GM10266 (cell line): ENCODE measurements around the gene LIPE.

ENCODE experiments used
- DNase-seq: peaks from one replicate; pipeline ENCODE4 v3.0.0; 2012; ENCODE audit errors: extremely low spot score
- TF ChIP-seq, protein P1 (sequence below): IDR thresholded peaks from 2 replicates; pipeline ENCODE4 v1.5.1; 2012; ENCODE audit warnings: mild to moderate bottlenecking, low read depth; ENCODE audit not compliant: control insufficient read depth, insufficient read depth; ENCODE audit errors: missing control alignments

LIPE gene

DNA sequence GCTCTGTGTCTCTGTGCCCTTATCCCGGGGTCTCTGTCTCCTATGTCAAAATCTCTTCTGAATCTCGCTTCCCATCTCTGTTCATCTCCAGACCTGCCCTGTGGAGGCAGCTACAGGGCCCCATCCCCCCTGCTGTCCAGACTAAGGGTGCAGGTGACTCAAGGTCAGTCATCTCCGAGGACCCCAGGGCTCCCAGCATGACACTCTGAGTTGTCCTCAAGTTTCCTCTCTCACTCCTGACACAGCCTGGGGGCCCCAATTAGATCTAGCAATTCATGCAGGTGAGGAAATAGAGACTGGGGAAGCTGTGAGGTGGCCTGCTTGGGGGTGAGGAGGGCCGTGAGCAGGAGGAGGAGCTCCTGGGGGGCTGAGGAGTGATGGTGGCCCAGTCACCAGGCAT lies 35.0 kb downstream of the LIPE start:
- no peak for DNase-seq
- TF ChIP-seq, protein P1, sequence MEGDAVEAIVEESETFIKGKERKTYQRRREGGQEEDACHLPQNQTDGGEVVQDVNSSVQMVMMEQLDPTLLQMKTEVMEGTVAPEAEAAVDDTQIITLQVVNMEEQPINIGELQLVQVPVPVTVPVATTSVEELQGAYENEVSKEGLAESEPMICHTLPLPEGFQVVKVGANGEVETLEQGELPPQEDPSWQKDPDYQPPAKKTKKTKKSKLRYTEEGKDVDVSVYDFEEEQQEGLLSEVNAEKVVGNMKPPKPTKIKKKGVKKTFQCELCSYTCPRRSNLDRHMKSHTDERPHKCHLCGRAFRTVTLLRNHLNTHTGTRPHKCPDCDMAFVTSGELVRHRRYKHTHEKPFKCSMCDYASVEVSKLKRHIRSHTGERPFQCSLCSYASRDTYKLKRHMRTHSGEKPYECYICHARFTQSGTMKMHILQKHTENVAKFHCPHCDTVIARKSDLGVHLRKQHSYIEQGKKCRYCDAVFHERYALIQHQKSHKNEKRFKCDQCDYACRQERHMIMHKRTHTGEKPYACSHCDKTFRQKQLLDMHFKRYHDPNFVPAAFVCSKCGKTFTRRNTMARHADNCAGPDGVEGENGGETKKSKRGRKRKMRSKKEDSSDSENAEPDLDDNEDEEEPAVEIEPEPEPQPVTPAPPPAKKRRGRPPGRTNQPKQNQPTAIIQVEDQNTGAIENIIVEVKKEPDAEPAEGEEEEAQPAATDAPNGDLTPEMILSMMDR = no peak

DNA sequence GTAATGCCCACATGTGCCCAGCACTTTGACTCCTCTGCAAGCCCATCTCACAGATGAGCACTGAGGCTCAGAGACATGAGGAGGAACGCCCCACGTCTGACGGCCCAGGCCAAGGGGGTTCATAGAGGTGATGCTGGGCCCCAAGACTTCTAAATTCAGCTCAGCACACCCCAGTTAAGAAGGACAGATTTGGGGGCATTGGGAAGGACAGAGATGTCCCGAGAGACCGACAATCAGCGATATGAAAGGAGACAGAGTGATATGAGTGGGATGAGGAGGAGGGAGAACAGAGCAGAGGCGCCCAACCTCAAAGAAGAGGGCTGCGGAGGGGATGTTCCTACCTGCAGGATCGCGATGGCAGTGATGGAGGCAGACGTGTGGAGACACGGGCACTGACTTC lies 37.3 kb downstream of the LIPE start, which contains the start of gene CNFN:
CNFN (minus strand) TSS at position 399 of the 400 bp plus-strand sequence. CDS start 1,260 bp downstream, outside the sequence.
- DNase-seq = no peak
- TF ChIP-seq, protein P1 = no peak

DNA sequence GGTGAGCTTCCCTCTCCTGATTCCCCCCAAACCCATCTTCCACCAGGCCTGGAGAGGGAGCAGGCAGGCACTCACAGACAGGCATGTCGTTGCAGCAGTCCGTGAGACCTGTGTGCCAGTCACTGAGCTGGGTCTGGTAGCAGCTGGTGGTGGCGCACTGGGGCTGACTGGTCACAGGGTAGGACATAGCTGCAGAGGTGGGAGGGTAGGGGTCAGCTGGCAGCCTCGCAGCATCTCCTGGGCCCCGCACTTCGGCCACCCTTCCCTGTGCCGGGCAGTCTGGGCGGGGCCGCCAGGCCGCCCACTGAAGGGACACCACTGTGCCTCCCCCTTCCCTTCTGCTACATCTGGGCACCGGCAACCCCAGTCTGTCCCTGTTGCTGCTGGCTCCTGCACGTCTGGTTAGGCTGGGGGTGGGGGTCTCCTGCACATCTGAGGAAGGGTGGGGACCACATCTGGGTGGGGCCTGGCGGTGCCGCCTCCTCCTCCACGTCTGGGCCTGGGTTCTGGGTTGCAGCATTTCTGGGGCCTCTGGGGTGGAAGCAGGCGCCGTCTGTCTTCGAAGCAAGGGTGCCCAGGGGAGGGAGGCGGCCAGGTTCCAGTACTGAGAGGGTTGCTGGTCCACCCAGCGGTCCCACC lies 38.2 kb downstream of the LIPE start:
- DNase-seq = no peak
- TF ChIP-seq, protein P1 = no peak

DNA sequence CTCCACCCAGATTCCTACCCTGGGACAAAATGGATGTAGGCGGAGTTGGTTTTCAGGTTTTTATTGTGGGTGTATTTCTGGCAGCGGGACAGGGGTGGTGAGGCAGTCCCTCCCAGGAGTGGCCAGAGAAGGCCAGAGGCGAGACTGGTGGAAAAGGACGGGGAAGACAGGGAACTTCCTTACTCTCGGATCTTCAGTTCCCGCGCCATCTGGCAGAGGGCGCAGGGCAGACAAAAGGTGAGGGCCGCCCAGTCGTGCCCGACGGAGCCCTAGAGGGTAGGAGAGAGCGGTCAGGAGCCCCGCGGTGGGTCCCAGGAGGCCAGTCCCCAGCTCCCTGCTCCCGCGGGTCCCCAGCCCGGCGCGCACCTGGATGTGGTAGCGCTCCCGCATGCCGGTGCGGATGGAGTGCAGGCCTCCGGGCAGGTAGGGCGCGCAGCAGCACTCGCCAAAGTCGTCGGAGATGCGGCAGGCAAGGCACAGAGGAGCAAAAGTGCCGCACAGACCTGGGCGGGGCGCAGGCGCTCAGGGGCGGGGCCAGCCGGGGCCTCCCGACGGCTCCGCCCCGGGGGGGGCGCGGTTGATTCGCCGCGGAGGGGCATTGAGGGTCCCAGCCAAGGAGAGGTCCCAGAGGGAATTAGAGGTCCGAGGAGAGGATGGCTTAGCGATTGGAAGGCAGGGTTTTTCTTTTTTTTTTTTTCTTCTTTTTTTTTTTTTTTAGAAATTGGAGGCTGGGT lies 40.0 kb downstream of the LIPE start:
- TF ChIP-seq, protein P1 = peak; percentile 52
- DNase-seq = peak; percentile 77

DNA sequence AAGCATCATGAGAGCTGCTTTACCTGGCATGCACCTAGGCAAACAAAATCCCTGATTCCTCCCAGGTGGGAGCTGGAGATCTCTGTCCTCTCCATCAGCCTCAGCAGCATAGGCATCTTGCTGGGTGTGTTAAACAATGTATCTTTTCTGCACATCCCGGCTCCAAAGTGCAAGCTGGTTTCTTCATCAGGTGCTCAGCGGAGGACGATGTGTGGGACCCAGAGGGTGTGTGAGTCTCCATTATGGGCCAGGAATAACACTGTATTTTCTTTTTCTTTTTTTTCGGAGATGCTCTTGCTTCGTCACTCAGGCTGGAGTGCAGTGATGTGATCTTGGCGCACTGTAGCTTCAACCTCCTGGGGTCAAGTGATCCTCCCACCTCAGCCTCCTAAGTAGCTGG lies 47.0 kb downstream of the LIPE start:
- TF ChIP-seq, protein P1 = no peak
- DNase-seq = no peak

DNA sequence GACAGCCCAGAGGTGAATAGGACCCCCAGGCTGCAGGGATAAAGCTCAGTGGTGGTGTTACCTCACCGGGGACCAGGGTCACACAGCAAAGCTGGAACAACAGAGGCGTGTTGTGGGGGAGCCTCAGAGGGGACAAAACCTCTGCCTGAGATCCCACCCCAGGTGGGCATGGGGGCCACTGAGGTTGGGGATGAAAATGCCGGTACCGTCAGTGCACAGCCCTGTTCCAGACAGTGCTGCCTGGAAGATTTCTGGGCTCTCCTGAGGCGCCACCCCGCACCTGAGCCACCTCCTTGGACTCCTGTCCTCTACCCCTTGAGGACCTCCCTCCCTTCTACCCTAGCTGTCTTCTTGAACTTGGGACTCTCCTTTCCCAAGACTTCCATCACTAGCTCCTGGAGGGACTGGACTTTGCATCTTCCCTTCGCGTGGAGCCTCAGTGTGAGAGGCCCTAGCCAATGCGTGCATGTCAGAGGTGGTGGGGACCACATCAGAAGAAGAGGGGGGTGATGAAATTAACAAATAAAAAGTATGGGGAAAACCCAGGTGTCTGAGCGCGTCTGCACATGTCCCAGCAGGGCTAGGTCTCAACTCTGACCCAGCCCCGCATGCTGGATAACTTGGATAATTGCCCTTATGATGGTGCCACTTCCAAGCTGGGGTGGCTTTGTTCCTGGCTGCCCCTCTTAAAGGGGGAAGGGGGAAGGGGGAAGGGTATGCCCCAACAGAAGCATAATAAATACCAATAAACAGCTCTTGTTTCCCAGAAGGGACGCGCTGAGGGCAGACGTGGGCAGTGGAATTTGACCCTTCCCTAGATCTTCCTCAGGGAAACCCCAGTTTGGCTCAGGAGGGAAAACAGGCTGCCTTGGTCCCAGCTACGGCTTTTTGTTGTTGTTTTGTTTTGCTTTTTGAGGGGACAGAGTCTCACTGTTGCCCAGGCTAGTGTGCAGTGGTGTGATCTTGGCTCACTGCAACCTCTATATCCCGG lies 48.7 kb downstream of the LIPE start:
- no peak for DNase-seq
- TF ChIP-seq, protein P1 = no peak
